Fibroblast of skin of back (primary cell): ENCODE results near the gene PXDC1.
"Not testable (repeated sequence)": the region's sequence is repeated elsewhere in the genome, so short reads cannot be mapped to it uniquely, and the experiment has no call there.

Source experiments
- DNase-seq: peaks from one replicate; pipeline ENCODE4 v3.0.0-alpha.2; 2013

PXDC1 gene

GRCh38 chr6:3729603-3730344 is 21.7 kb downstream of the PXDC1 start:
- no peak for DNase-seq

DNA sequence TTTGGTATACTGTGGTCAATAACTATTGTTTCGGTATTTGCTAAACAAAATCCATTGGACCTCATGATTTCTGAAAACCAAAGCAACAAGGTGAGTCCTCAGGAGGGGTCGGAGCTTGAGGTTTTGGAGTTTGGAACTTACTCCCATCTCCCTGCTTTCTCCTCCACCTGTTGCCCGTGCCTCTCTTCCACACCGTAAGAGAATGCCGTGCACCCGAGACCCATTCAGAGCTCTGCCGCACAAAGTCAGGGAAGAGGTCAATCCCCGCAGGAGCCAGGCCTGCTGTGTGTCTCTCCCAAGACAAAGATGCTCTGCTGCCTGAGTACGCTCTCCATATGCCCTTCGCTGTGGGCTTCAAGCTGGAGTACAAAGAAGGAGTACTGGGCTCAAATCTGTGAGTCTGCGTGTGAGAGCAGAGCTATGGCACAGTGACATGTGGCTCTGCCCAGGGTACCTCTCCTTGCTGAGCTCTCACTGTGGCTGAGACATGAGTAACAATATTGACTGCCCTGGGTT is 23.9 kb downstream of the PXDC1 start:
- DNase-seq = no peak

DNA sequence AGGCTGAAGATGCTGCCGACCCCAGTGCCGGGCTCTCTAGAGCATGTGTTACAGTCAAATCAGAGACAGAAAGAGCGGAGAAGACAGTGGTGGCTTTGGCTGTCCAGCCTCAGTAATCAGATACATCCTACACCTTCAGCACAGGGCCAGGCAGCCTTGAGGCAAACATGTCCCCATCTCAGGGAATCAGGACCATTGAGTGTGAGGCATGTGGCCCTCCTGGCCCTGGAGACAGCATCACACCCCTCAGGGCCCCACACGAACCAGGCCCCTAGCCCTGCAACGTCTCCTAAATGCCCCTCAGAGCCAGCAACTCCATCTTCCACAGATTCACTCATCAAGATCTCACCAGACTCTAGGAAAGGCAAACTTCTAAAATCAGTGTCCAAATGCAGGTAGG is 24.5 kb downstream of the PXDC1 start:
- no peak for DNase-seq

GRCh38 chr6:3726421-3726820 is 25.1 kb downstream of the PXDC1 start:
- no peak for DNase-seq

GRCh38 chr6:3725145-3726047 is 26.1 kb downstream of the PXDC1 start:
- DNase-seq = no peak

- peak; percentile 37 for DNase-seq
Measured at GRCh38 chr6:3724451-3725144, 26.9 kb downstream of the PXDC1 start.

DNA sequence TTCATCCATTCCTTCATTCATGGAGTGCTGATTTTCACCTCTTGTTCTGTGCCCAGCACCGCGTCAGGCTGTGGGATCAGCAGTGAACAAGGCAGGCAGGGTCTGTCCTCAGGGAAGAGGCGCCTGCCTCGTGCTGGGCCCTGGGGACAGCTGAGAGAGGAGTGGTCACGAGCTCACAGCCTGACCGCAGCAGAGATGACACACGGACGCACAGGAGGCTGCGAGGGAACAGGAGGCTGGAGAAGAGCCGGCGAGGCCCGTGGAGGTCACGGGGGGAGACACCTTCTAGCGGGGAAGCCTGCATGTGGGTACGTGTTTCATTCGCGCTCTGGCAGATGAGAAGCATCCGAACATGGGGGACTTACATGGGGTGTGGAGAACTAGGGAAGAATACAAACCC is 27.5 kb downstream of the PXDC1 start:
- peak; percentile 20 for DNase-seq

DNA sequence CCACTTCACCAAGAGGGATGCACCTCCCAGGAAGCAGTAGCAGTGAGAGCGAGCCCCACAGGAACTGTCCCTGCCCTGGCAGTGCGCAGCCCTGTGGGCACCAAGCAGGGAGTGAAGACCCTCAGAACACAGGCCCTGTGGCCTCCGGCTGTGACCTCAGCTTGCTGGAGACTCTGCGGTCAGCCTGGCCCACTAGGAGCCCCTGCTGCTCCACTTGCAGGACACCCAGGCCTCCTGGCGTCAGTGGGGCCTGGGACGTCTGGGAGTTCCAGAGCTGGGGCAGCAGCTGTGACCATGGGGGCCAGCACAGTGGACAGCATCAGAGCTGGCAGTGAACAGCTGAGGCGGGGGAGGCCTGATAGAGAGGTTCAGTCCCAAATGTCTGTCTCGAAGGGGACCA is 28.3 kb downstream of the PXDC1 start:
- DNase-seq = no peak

DNA sequence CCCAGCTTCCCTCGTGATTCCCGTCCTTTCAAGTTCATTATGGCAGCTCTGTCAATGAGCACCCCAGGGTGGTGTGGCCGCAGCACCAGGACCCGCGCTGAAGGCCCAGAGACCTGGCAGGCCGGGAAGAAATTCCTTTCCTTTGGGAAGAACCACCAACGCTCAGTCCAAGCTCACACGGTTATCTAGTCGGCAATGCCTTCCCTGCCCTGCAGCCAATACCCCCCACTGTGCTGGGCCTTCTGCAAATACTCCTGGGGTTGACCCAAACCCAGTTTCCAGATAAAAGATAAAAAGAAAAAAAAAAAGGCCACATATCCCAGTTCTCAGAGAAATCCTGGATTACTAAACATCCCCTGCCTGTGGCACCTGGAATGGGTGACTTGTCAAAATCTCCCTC is 28.7 kb downstream of the PXDC1 start:
- DNase-seq = peak; percentile 50

DNA sequence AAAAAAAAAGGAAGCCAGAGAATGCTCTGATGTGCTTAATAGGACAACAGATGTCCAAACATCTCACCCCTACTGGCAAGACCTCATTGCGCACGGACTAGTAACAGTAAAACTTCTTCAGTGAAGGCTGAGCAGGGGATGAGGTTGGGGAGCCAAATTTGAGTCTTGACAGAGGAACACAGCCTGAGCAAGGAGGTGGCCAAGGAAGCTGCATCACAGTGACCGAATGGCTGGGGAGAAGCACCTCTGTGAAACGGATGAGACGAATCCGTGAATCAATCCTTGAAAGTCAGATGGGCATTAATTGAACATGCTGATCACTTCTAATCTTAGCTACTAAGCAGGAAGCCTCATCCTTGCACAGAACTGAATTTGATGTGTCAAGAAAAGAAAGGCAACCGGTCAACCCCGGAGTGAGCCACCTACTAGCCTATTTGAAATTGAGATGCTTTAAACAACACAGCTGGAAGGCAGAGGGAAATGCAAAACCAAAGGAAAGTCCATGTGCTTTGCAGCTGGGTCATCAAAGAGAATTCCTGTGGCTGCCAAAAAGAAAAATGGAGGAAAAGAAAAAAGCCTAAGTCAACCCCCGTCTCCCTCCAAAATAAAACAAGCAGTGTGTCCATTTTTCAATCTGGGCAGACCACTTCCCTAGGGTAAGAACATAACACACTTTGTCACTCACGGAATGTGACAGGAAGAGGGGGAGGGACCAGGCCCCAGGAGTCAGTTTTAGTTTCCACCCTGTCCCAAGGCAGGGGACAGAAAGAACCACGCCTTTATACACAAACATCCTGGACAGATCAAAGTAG is 29.5 kb downstream of the PXDC1 start:
- peak; percentile 81 for DNase-seq

DNA sequence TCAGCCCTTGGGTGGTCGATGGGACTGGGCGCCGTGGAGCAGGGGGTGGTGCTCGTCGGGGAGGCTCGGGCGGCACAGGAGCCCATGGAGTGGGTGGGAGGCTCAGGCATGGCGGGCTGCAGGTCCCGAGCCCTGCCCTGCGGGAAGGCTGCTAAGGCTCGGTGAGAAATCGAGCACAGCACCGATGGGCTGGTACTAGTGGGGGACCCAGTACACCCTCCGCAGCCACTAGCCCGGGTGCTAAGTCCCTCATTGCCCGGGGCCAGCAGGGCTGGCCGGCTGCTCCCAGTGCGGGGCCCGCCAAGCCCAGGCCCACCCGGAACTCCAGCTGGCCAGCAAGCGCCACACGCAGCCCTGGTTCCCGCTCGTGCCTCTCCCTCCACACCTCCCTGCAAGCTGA is 30.7 kb downstream of the PXDC1 start:
- not testable (repeated sequence) for DNase-seq

DNA sequence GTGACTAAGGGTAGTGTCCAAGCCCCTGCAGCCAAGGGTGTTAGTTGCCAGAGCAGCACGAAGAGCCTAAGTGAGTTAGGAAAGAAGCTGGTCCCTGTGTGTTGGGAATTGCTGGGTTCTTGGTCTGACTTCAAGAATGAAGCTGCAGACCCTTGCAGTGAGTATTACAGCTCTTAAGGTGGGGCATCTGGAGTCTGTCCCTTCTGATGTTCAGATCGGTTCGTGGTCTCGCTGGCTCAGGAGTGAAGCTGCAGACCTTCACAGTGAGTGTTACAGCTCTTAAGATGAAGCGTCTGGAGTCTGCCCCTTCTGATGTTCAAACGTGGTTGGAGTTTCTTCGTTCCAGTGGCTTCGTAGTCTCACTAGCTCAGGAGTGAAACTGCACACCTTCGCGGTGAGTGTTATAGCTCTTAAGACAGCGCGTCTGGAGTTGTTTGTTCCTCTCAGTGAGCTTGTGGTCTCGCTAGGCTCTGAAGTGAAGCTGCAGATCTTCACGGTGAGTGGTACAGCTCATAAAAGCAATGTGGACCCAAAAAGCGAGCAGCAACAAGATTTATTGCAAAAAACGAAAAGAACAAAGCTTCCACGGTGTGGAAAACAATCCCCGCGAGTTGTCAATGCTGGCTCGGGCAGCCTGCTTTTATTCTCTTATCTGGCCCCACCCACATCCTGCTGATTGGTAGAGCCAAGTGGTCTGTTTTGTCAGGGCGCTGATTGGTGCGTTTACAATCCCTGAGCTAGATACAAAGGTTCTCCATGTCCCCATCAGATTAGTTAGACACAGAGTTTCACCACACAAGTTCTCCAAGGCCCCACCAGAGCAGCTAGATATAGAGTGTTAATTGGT is 31.8 kb downstream of the PXDC1 start:
- DNase-seq = no peak

GRCh38 chr6:3718407-3718806 is 33.1 kb downstream of the PXDC1 start:
- DNase-seq = no peak

GRCh38 chr6:3715285-3715684 is 36.2 kb downstream of the PXDC1 start:
- DNase-seq = no peak

- no peak for DNase-seq
Measured at GRCh38 chr6:3714768-3715167, 36.7 kb downstream of the PXDC1 start.

GRCh38 chr6:3714111-3714510 is 37.4 kb downstream of the PXDC1 start:
- no peak for DNase-seq

DNA sequence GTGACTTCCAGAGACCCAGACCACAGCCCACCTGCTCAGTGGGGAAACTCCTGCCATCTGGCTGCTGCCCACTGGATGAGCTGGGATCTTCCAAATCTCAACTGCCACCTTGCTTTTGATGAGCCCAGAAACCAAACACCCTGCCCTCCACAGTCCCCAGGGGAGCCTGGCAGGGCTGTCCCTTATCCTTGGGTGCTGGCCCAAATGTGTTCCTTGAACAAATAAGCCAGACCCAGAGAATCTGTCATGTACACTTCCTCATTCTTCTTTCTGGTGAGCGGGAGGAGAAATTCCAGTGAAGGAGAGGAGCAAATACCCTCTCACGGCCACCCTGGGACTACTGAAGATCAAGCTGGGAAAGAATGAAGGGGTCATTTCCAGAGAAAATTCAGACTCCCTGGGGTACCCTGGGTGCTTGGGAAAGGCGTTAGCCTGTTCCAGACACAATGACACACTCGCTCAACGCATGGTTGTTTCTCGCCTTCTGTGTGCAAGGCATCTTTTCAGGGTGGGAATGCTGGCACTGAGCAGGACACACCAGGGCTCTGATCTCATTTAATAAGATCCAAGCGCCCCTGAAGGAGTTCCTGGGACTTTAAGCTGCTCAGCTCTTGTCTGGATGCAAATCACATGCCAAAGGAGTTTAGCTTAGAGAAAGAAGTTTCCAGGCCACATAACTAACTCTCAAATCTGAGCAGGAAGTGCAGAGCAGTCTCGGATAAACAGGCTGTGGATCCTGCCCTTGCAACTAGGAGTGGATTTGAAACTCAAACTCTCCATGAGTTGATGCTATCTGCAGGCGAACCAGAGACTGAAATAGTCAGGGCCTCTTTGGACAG is 38.5 kb downstream of the PXDC1 start:
- DNase-seq = peak; percentile 82

DNA sequence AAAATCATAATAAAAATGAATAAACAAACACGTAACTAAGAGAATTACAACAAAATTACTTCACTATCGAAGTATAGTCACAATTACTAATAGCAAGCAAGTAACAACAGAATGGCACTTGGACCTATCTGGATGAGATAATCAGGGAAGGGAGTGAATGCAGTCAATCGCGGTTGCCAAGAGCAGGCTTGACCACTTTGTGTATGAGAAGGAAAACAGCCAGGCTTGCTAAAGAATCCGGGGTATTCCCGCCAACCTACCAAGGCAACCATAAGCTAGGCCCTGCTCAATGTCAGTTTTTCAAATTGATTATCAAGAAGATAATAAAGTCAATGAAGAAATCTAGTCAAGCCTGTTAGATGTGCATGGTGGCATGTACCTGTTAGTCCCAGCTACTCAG is 39.7 kb downstream of the PXDC1 start:
- DNase-seq = no peak

DNA sequence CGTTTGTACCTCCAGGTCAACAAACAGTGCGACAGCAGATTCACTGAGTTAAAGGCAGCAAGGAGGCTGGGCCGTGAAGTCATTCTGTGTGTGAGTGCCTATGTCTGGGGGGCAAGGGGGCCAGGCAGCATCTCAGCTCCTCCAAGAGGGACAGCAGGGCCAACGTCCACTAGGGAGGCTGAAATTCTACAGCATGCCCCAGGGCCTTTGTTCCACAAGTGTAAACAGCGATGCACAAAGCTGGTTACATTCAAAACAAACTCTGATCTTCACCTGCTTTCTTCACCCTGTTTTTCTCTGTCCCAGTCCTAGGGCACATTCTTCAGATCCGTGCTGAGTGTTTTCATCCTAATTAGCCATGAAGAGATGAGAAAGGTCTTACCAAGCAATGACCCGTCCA is 41.1 kb downstream of the PXDC1 start:
- DNase-seq = no peak

GRCh38 chr6:3708540-3708939 is 43.0 kb downstream of the PXDC1 start:
- DNase-seq = no peak
